ENCODE measurements around the gene SLC35A2.
A peak's percentile ranks its signal among the peaks of the same experiment; 100 is the strongest.

The SLC35A2 gene

DNA sequence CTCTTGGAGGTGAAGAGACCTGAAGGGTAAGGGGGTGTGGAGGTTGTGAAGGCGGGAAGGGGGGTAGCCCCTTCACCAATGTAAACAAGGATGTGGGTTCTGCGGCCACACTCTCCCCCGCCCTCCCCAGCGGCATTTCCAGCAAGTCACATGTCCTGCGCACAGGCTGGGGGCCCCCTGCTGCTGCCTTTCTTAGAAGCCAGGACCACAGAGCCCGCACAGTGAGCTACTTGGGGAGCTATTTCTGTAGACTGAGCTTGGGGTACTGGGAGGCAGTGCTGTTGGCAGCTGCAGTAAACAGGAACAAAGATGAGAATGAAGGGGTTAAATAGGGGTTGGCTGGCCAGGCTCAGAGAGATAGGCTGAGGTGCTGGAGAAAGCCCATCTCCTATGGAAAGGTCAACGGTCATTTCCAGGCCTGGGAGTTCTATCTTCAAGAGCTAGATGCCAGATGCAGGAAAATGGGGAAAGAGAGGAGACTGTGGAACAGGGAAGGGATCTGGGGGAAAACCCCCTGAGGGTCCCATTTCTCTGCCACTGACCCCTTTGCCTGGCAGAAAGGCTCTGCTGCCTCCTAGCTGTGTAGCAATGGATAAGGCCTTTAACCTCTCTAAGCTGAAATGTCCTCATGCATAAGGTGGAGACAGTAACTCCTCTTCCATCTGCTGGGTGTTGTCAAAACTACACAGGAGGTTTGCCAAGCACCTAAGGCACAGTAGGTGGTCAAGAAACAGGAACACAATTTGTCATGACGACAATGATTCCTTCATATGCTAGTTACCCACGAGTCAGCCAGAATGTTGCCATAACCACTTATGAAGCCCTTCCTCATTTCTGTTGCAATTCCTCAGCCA is 25.8 kb upstream of the SLC35A2 start:
- peak; percentile 89 for DNase-seq (ENCODE audit: low read depth)
- H3K4me3 ChIP-seq (ENCODE audit: low read depth, low read length): no peak overlapping the region
- TF ChIP-seq, protein P1, sequence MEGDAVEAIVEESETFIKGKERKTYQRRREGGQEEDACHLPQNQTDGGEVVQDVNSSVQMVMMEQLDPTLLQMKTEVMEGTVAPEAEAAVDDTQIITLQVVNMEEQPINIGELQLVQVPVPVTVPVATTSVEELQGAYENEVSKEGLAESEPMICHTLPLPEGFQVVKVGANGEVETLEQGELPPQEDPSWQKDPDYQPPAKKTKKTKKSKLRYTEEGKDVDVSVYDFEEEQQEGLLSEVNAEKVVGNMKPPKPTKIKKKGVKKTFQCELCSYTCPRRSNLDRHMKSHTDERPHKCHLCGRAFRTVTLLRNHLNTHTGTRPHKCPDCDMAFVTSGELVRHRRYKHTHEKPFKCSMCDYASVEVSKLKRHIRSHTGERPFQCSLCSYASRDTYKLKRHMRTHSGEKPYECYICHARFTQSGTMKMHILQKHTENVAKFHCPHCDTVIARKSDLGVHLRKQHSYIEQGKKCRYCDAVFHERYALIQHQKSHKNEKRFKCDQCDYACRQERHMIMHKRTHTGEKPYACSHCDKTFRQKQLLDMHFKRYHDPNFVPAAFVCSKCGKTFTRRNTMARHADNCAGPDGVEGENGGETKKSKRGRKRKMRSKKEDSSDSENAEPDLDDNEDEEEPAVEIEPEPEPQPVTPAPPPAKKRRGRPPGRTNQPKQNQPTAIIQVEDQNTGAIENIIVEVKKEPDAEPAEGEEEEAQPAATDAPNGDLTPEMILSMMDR (conservative IDR thresholded peaks at IDR 0.05; ENCODE audit: low read depth, low read length): peak; percentile 46

DNA sequence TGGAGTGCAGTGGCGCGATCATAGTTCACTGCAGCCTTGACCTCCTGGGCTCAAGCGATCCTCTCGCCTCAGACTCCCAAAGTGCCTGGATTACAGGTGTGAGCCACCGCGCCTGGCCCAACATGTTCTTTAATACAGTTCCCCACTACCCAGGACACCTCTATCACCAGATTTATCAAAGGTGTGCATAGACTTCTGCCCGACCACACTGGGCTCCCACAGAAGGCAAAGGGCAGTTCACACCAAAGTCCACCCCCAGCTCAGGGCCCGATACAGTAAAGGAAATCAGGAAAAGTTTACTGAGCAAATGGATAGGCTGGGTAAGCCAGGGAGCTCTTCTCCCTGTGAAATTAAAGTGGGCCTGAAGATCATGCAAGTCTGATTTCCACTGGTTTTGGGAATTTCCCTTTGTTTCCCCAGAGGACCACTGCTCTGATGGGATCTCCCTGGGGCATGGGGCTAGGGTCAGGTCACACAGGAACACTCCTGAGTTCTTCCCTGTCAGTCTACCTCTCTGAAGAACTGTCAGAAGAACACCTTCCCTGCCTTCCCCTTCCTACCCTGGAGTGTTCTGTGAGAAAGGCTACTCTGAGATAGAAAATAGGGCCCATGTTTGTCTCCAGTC is 25.1 kb upstream of the SLC35A2 start:
- TF ChIP-seq, protein P1 (conservative IDR thresholded peaks at IDR 0.05; ENCODE audit: low read depth, low read length): no peak
- DNase-seq (ENCODE audit: low read depth): no peak
- H3K4me3 ChIP-seq (ENCODE audit: low read depth, low read length): no peak overlapping the region

DNA sequence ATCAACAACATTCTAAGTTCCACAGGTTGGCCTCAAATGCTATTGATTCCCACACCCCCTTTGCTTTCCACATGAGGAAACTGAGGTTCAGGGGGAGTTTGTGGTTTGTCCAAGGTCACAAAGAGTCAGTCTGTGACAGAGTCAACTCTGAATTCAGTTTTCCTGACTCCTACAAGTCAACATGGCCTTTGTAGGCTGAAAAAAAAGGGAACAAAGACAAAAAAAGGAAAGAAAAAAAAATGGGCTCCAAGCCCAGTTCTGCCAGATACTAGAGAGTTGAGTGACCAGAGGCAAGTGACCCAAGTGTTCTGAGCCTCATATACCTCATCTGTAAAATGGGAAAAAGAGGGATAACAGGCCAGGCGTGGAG is 23.8 kb upstream of the SLC35A2 start:
- DNase-seq (ENCODE audit: low read depth): no peak
- TF ChIP-seq, protein P1 (conservative IDR thresholded peaks at IDR 0.05; ENCODE audit: low read depth, low read length): no peak
- H3K4me3 ChIP-seq (ENCODE audit: low read depth, low read length): no peak overlapping the region

DNA sequence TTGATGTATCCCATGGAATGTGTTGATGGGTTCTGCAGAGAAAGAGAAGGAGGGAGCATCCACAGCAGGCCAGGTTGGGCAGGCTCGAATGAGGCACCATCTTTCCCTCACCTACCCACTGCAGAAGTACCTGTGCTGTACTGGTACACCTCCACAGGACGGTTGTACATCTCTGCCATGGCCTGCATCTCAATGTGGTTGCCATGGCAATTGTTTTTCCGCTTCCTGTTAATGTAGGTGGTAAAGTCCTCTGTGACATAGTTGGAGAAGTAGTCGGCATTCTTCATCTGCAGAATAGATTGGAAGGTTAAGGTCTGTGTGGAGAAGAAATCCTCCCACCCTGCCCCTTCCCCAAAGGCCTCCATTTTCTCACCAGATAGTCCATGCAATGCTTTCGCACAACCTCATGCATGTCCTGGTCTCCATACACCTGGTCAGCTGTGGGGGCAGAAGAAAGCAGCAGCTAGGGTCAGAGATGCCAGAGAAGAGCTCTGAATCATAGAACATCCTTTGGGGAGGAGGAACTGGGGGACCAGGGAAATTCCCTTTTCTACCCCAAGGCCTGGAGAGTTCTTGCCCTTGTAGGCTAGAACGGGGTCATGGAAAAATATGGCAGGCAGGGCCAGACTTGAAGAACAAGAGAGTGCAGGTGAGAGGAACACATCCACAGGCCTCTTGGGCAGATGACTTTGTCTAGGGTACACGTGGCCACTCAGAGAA is 23.3 kb upstream of the SLC35A2 start:
- DNase-seq (ENCODE audit: low read depth): no peak
- H3K4me3 ChIP-seq (ENCODE audit: low read depth, low read length): no peak overlapping the region
- TF ChIP-seq, protein P1 (conservative IDR thresholded peaks at IDR 0.05; ENCODE audit: low read depth, low read length): no peak

DNA sequence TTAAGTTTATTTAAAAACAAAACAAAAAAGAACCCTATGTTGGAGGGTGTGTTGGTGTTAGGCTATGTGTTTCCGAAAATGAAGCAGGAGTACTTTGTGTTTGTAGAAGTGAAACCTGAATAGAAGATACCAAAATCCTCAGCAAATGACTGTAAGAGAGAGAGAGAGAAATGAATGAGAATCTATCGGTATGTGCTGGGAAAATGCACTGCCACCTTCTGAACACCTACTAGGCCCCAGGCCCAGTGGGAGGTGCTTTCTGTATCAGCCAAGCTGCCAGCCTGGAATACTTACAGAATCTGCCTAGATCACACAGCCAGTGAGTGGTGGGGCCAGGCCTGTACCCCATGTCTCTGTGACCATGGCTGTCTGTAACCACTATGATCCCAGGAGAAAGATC is 22.3 kb upstream of the SLC35A2 start:
- no peak overlapping the region for H3K4me3 ChIP-seq (ENCODE audit: low read depth, low read length)
- no peak for DNase-seq (ENCODE audit: low read depth)
- TF ChIP-seq, protein P1 (conservative IDR thresholded peaks at IDR 0.05; ENCODE audit: low read depth, low read length): no peak

DNA sequence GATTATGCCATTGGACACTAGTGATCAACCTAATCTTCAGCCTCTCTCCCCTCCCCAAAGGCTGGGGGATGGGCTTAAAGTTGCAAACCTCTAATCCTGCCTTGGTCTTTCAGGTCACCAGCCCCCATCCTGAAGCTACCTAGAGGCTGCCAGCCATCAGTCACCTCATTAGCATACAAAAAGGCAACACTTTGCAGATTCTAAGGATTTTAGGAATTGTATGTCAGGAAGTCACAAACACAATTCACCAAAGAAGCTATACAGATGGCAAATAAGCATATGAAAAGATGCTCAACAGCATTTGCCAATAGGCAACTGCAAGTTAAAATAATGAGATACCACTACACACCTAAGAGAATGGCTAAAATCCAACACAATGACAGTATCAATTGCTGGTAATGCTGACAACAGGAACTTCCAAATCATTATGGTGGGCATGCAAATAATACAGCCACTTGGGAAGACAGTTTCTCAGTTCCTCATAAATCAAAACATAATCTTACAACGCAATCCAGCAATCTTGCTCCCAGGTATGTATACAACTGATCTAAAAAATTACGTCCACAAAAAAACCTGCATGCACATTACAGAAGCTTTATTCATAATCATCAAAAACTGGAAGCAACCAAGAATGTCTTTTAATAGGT is 16.4 kb upstream of the SLC35A2 start:
- TF ChIP-seq, protein P1 (conservative IDR thresholded peaks at IDR 0.05; ENCODE audit: low read depth, low read length): no peak
- no peak overlapping the region for H3K4me3 ChIP-seq (ENCODE audit: low read depth, low read length)
- no peak for DNase-seq (ENCODE audit: low read depth)
